Nephron progenitor cell (in vitro differentiated cells): ENCODE data around the gene GIPC3.

ENCODE experiments used
- DNase-seq: peaks from one replicate; pipeline ENCODE4 v3.0.0; 2021
- H3K27ac Mint-ChIP-seq: 2 replicates; pipeline ENCODE4 v1.8.0; 2021; ENCODE audit warnings: mild to moderate bottlenecking, moderate library complexity, mixed read lengths
- H3K27me3 Mint-ChIP-seq: 2 replicates; pipeline ENCODE4 v1.8.0; 2021; ENCODE audit warnings: mild to moderate bottlenecking, low read depth, mixed read lengths; ENCODE audit not compliant: poor library complexity
- H3K36me3 Mint-ChIP-seq: 2 replicates; pipeline ENCODE4 v1.8.0; 2021; ENCODE audit warnings: low read depth, mixed read lengths
- H3K4me1 Mint-ChIP-seq: 2 replicates; pipeline ENCODE4 v1.8.0; 2021; ENCODE audit warnings: mixed read lengths
- H3K4me3 Mint-ChIP-seq: 2 replicates; pipeline ENCODE4 v1.8.0; 2021; ENCODE audit warnings: mild to moderate bottlenecking, moderate library complexity, mixed read lengths
- H3K9me3 Mint-ChIP-seq: 2 replicates; pipeline ENCODE4 v1.8.0; 2021; ENCODE audit warnings: mild to moderate bottlenecking, moderate library complexity, mixed read lengths
- TF ChIP-seq, protein P1 (sequence below): fragments of 200-600 bp; sonication (generic); IDR thresholded peaks from 2 replicates; pipeline ENCODE4 v1.5.0; 2021; ENCODE audit warnings: antibody characterized with exemption

GIPC3 gene

DNA sequence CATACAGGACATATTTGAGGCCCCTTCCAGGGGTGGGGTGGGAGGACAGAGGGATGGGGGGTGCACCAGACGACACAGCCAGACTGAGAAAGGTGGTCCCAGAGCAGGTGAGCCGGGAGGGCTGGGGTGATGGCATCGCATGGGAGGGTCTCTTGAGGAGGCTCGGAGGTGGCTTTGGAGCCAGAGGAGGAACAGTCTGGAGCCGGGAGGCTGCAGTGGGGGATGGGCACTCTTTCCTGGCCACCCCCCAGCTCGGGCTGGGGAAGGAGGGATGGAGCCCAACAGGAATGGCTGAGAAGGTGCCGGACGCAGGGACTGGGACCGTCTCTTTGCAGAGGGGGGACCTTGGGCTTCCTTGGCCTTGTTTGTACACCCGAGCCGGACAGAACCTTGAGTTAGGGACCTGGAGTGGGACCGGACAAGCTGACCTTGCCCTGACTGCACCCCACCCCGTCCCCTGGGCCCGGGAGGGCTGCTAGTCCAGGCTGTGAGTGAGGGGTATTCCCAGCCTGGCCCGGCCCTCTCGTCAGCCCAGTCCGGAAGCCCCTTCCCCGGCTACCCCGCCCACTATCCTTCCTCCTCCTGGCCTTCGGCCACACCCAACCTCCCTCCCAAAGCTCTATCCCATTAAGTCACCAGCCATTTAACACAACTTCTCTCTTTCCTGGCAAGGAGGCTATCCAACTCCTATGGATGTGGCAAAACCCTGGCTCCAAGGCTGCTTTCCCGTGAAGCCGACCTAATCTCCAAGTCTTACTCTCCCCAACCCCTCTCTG, 22.2 kb downstream of the GIPC3 start:
- H3K4me3 Mint-ChIP-seq = peak overlapping the region; percentile 70
- H3K27me3 Mint-ChIP-seq = peaks cover 7% of the 10 kb centered on the region
- H3K27ac Mint-ChIP-seq = no peak overlapping the region
- TF ChIP-seq, protein P1, sequence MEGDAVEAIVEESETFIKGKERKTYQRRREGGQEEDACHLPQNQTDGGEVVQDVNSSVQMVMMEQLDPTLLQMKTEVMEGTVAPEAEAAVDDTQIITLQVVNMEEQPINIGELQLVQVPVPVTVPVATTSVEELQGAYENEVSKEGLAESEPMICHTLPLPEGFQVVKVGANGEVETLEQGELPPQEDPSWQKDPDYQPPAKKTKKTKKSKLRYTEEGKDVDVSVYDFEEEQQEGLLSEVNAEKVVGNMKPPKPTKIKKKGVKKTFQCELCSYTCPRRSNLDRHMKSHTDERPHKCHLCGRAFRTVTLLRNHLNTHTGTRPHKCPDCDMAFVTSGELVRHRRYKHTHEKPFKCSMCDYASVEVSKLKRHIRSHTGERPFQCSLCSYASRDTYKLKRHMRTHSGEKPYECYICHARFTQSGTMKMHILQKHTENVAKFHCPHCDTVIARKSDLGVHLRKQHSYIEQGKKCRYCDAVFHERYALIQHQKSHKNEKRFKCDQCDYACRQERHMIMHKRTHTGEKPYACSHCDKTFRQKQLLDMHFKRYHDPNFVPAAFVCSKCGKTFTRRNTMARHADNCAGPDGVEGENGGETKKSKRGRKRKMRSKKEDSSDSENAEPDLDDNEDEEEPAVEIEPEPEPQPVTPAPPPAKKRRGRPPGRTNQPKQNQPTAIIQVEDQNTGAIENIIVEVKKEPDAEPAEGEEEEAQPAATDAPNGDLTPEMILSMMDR = no peak
- peaks cover 11% of the 10 kb centered on the region for H3K36me3 Mint-ChIP-seq
- DNase-seq = no peak
- H3K9me3 Mint-ChIP-seq = no peaks in the 10 kb centered on the region
- H3K4me1 Mint-ChIP-seq = peaks cover 24% of the 10 kb centered on the region

DNA sequence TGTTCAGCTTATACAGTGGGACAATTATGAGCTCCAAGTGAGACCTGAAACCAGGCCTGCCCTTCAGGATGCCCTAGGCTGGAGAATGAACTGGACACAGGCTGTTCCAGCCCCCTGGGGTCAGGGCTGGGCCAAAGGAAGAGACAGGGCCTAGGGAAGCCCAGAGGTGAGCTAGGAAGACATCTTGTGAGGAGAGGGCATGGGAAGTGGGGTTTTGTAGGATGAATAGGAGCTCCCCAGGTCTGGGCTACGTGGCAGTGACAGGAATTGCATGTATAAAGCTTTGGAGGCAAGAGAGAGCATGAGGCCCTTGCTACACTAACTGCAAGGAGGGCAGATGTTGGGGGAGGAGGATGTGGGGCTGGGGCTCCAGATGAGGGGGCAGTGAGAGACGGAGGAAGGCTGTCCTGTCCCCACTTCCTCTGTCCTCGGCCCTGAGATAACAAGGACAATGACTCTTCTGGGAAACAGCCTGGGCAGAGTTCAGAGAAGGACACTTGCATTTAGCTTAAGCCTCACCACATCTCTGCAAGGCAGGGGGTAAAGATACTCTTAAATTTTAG, 22.9 kb downstream of the GIPC3 start:
- DNase-seq = no peak
- Mint-ChIP-seq H3K4me3 (peak overlapping the region; percentile 58), H3K4me1 (peaks cover 21% of the 10 kb centered on the region), H3K27ac (no peak overlapping the region), H3K9me3 (no peaks in the 10 kb centered on the region), H3K36me3 (peaks cover 11% of the 10 kb centered on the region), H3K27me3 (peaks cover 7% of the 10 kb centered on the region)
- TF ChIP-seq, protein P1 = no peak

DNA sequence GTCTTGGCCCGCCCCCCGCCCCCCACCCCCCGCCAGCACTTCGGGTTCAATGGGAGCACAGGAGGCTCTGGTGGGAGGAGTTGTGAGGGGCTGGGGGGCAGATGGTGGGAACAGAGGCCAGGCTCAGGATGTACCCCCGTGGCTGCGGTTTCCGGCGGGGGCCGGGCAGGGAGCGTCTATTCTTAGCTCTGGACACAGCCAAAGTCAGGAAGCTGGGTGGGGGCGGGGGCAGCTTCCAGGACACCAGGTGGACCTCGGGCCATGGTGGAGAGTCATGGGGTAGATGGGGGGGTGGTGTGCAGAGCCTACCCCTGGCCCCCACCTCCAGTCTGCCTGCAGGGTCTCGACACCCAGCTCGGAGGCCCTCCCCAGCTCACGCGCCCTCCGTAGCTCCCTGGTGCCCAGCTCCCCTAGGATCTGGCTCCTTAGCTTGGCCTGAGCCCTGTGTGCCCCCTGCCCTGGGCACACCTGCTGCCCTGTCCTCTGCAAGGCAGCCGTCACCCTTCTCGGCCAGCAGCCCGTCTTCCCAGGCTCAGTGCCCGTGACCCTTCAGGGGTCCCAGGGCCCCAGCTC, 23.6 kb downstream of the GIPC3 start:
- peaks cover 7% of the 10 kb centered on the region for H3K27me3 Mint-ChIP-seq
- H3K4me3 Mint-ChIP-seq = no peak overlapping the region
- H3K4me1 Mint-ChIP-seq = peaks cover 15% of the 10 kb centered on the region
- H3K36me3 Mint-ChIP-seq = peaks cover 11% of the 10 kb centered on the region
- TF ChIP-seq, protein P1 = no peak
- no peak overlapping the region for H3K27ac Mint-ChIP-seq
- no peaks in the 10 kb centered on the region for H3K9me3 Mint-ChIP-seq
- DNase-seq = no peak

DNA sequence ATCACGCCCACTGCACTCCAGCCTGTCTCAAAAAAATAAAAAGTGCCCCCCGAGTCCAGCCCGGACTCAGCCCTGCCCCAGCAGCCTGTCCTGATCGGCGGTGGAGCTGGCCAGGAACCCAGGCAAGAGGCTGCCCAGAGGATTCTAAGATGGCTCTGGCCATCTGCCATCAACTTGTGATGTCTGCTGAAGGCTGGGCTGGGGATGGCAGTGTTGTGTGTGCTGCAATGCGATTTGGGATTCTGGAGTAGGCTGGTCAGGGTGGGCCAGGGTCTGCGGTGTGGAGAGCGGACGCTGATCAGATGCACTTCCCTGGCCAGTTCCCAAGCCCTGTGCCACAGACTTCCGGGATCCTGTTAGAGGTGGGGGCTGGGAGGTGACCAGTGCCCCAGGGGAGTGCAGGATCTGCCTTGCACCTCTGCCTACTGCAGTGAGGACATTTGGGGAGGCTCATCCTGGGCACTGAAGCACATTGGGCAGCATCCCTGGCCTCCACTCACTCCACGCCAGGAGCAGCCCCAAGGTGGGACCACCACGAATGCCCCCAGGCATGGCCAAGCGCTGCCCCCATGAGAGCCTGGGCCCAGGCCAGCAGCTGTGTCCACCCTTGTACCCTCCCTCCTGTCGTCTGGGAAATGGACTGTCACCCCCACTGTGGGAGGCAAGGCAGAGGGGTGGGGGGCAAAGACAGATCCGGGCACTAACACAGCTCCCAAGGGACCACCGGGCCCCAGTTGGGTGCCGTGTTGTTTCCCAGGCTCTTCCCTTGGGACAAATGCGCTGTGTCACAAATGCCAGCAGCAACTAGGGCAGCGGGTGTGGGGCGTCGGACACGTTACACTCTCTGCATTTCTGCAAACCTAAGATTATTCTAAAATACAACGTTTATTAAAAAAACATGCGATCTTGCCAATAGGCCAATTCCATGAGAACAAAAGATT, 24.8 kb downstream of the GIPC3 start:
- no peak overlapping the region for H3K27ac Mint-ChIP-seq
- peaks cover 11% of the 10 kb centered on the region for H3K36me3 Mint-ChIP-seq
- H3K4me3 Mint-ChIP-seq = no peak overlapping the region

More for the DNA sequence above, 24.8 kb downstream of the GIPC3 start:
- DNase-seq = no peak
- H3K27me3 Mint-ChIP-seq = peaks cover 7% of the 10 kb centered on the region
- no peaks in the 10 kb centered on the region for H3K9me3 Mint-ChIP-seq
- peaks cover 15% of the 10 kb centered on the region for H3K4me1 Mint-ChIP-seq
- TF ChIP-seq, protein P1 = no peak
